Measurements from ENCODE around the gene FNBP1L. TPM values are rescaled to one million over a fixed set of nuclear protein-coding genes. Genes with fewer than 3 reads are reported as not detected.

The FNBP1L gene
- total RNA-seq, 1 donor from 2014 or later = 50.0 TPM

DNA sequence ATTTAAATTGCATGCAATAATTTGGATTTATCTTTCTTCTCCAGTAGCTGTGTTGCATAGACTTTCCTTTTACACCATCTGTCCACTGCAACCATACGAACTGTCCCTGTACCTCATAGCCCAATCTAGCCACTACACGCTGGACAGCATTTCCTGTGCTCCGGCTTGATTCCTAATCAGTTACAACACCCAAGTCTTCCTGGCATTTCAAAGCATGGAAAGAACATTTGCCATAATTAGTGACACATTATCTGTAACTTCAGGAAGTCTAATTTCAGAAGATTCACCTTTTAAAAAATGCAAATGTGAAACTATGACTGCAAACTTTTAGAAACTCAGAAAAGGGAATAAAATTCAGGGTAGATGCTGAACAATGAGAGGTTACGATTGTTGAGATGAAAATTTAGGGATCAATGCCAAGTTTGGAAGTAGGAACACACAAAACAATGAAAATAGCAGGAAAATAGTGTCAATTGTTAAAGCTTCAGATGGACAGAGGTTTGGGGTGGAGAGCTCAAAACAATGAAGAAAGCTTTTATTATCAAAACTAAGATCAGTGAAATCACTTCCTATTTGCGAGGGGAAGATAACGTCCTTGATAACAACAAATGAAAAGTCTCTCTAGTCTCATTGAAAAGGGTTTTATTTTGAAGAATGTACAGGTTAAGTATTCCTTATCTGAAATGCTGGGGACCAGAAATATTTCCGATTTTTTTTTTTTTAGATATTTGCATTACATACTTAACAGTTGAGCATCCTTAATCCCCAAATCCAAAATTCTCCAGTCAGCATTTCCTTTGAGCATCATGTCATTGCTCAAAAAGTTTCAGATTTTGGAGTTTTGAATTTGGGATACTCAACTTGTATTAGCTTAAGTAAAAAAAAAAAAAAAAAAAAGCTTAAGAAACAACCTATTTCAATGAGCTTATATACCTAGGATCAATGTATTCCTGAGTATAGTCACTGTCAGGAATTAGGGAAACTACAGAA lies 107.3 kb downstream of the FNBP1L start:
- intact Hi-C loops (cut with DNase I) = no loop called here
- H3K9me3 ChIP-seq = no peaks in the 10 kb centered on the region
- peaks cover 35% of the 10 kb centered on the region for H3K4me1 ChIP-seq
- H3K27me3 ChIP-seq = no peaks in the 10 kb centered on the region
- H3K27ac ChIP-seq = peak overlapping the region; percentile 78
- TF ChIP-seq, protein P1, sequence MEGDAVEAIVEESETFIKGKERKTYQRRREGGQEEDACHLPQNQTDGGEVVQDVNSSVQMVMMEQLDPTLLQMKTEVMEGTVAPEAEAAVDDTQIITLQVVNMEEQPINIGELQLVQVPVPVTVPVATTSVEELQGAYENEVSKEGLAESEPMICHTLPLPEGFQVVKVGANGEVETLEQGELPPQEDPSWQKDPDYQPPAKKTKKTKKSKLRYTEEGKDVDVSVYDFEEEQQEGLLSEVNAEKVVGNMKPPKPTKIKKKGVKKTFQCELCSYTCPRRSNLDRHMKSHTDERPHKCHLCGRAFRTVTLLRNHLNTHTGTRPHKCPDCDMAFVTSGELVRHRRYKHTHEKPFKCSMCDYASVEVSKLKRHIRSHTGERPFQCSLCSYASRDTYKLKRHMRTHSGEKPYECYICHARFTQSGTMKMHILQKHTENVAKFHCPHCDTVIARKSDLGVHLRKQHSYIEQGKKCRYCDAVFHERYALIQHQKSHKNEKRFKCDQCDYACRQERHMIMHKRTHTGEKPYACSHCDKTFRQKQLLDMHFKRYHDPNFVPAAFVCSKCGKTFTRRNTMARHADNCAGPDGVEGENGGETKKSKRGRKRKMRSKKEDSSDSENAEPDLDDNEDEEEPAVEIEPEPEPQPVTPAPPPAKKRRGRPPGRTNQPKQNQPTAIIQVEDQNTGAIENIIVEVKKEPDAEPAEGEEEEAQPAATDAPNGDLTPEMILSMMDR (IDR thresholded peaks at IDR 0.05) = no peak
- DNase-seq (no peak), ATAC-seq (peak; percentile 63)
- H3K36me3 ChIP-seq = peaks cover 8% of the 10 kb centered on the region
- H3K4me3 ChIP-seq = no peak overlapping the region

DNA sequence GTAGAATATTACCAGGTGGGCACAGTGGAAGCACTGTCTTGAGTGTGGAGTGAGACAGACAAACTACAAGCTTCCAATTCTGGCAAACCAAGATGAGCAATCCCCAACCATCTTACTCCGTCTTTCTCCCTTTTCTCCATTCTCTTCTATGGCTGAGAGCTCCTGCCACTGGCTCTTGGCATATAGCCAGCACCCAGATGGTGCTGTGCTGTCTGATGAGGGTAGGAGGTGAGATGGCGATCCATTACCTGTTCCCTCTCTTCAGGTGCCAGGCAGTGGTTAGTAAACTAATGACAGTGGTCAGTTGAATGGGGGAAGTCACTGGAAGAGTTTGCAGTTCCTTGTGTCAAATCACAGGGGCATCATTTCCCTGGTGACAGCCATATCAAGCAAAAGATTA lies 108.4 kb downstream of the FNBP1L start:
- Histone ChIP-seq H3K4me1 (peaks cover 35% of the 10 kb centered on the region), H3K27ac (peak overlapping the region; percentile 78), H3K9me3 (no peaks in the 10 kb centered on the region), H3K36me3 (peaks cover 17% of the 10 kb centered on the region), H3K27me3 (no peaks in the 10 kb centered on the region), H3K4me3 (no peak overlapping the region)
- intact Hi-C loops (cut with DNase I) = no loop called here
- TF ChIP-seq, protein P1 (IDR thresholded peaks at IDR 0.05) = no peak
- ATAC-seq (peak; percentile 11), DNase-seq (no peak)

DNA sequence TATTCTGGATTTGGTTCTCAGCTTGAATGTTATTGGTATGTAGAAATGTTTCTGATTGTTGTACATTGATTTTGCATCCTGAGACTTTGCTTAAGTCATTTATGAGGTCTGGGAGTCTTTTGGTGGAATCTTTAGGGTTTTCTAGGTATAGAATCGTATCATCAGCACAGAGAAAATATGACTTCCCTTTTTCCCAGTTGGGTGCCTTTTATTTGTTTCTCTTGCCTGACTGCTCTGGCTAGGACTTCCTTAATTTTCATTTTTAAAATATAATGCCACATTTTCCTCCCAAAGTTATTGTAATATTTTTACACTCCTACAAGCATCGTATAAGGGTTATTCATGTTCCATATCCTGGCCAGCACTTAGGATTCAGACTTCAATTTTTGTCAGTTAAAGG lies 111.1 kb downstream of the FNBP1L start:
- intact Hi-C loops (cut with DNase I) = no loop called here
- Histone ChIP-seq H3K27ac (no peak overlapping the region), H3K27me3 (no peaks in the 10 kb centered on the region), H3K4me1 (peaks cover 11% of the 10 kb centered on the region), H3K4me3 (no peak overlapping the region), H3K9me3 (no peaks in the 10 kb centered on the region), H3K36me3 (peaks cover 35% of the 10 kb centered on the region)
- DNase-seq (no peak), ATAC-seq (no peak)
- TF ChIP-seq, protein P1 (IDR thresholded peaks at IDR 0.05) = no peak

GRCh38 chr1:93559695-93560094 lies 111.8 kb downstream of the FNBP1L start:
- no peak overlapping the region for H3K4me3 ChIP-seq
- DNase-seq (no peak), ATAC-seq (no peak)
- intact Hi-C loops (cut with DNase I) = no loop called here
- H3K4me1 ChIP-seq = peaks cover 8% of the 10 kb centered on the region
- TF ChIP-seq, protein P1 (IDR thresholded peaks at IDR 0.05) = no peak
- no peaks in the 10 kb centered on the region for H3K9me3 ChIP-seq
- H3K27ac ChIP-seq = no peak overlapping the region
- H3K36me3 ChIP-seq = peaks cover 39% of the 10 kb centered on the region
- H3K27me3 ChIP-seq = no peaks in the 10 kb centered on the region

GRCh38 chr1:93565496-93566206 lies 117.7 kb downstream of the FNBP1L start:
- intact Hi-C loops (cut with DNase I) = no loop called here
- DNase-seq (no peak), ATAC-seq (peak; percentile 45)
- Histone ChIP-seq H3K27ac (peak overlapping the region; percentile 8), H3K4me1 (peaks cover 18% of the 10 kb centered on the region), H3K9me3 (no peaks in the 10 kb centered on the region), H3K4me3 (no peak overlapping the region), H3K27me3 (no peaks in the 10 kb centered on the region), H3K36me3 (peaks cover 71% of the 10 kb centered on the region)
- TF ChIP-seq, protein P1 (IDR thresholded peaks at IDR 0.05) = no peak
